Effector CD8-positive, alpha-beta T cell (primary cell): ENCODE data around the gene OPHN1.

Experiments
- DNase-seq: peaks from one replicate; lab custom pipeline; 2025; lab: John Stamatoyannopoulos, UW
- total RNA-seq, 4 experiments: gene quantifications; one replicate each; lab custom pipeline; 2026; lab: John Stamatoyannopoulos, UW

The OPHN1 gene, protein sequence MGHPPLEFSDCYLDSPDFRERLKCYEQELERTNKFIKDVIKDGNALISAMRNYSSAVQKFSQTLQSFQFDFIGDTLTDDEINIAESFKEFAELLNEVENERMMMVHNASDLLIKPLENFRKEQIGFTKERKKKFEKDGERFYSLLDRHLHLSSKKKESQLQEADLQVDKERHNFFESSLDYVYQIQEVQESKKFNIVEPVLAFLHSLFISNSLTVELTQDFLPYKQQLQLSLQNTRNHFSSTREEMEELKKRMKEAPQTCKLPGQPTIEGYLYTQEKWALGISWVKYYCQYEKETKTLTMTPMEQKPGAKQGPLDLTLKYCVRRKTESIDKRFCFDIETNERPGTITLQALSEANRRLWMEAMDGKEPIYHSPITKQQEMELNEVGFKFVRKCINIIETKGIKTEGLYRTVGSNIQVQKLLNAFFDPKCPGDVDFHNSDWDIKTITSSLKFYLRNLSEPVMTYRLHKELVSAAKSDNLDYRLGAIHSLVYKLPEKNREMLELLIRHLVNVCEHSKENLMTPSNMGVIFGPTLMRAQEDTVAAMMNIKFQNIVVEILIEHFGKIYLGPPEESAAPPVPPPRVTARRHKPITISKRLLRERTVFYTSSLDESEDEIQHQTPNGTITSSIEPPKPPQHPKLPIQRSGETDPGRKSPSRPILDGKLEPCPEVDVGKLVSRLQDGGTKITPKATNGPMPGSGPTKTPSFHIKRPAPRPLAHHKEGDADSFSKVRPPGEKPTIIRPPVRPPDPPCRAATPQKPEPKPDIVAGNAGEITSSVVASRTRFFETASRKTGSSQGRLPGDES
- 0 to 0.44 (median 0.28) reads per million in 4 experiments for total RNA-seq

DNA sequence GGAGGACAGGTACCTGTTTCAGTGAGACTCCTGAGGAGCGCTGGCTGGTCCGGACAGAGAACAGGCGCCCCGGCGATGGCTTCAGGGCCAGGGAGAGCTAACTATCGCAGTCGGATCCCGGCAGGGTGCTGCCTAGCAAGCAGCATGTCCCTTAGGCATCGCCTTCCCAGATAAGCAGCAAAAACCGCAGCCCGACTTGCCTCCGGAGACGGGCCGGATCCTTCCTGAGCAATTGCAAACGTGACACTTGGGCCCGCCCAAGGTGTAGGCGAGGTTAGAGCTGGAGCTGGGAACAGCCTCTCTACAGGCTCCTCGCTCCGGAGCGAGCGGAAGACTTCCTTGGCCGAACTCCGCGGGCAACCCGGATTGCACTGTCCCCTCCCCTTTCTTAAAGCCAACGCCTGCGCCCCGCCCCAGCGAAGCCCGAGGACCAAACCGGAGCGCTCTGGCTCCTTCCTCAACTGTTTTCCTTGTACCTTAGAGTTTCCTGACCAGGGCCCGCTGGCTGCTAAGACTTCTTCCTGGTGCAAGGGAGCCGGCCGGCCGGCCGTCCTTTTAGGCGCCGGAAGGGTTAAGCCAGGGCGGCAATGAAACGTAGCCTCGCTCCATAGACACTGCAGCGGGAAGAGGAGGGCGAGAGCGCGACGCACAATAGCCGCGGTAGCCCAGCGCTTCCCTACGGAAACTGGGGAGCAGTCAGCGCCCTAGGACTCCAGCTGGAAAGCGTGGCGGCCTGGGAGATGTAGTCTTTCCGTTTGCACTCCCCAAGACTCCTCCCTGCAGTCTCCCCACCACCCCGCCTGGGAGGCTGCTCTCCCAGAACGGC is at the start of gene OPHN1:
OPHN1 (minus strand) TSS at position 341 of the 826 bp plus-strand sequence. CDS start 475 bp downstream, outside the sequence.
- DNase-seq: no peak

DNA sequence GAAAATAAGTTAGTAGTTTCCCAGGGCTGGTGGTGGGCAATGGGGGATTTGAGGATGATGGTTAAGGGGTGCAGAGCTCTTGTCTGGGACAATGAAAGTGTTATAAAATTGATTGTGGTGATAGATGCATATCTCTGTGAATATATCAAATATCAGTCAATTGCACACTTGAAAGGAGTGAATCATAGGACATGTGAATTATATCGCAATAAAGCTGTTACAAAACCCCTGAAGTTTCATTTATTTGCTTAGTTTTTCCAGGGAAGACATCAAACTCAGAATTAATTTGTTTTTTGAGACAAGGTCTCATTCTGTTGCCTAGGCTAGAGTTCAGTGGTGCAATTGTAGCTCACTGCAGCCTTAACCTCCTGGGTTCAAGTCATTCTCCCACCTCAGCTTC is 47.7 kb upstream of the OPHN1 start:
- DNase-seq: no peak

DNA sequence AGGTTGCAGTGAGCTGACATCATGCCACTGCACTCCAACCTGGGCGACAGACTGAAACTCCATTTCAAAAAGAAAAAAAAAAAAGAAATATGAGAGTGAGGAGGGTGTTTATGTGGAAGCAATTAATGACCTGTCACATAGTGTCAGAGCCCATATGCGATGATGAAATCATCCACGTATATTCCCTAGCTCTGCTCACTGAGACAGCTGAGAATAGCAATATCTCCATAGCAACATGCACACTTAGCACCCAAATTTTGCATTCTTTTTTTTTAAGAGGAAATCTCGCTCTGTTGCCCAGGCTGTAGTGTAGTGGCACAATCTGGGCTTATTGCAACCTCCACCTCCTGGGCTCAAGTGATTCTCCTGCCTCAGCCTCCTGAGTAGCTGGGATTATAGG is 31.5 kb upstream of the OPHN1 start:
- DNase-seq: no peak

DNA sequence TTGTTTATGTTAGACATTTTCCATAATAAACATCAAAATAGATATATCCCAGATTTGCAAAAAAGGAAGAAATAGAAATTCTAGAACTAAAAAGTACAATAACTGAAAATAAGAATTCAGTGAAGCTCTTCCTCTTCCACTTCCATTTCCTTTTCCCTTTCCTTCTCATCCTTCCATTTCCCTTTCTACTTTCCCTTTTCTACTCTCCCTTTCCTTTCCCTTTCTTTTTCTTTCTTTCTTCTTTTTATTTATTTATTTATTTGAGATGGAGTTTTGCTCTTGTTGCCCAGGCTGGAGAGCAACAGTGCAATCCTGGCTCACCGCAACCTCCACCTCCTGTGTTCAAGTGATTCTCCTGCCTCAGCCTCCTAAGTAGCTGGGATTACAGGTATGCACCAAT is 30.6 kb upstream of the OPHN1 start:
- no peak for DNase-seq

DNA sequence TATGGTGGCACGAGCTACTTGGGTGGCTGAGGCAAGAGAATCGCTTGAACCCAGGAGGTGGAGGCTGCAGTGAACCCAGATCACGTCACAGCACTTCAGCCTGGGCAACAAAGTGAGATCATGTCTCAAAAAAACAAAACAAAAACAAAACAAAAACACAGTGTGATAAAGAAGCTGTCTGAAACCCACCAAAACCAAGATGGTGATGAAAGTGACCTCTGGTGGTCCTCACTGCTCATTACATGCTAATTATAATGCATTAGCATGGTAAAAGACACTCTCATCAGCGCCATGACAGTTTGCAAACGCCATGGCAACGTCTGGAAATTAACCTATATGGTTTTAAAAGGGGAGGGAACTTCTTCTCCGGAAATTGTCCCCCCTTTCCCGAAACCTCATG is 29.4 kb upstream of the OPHN1 start:
- DNase-seq: no peak

DNA sequence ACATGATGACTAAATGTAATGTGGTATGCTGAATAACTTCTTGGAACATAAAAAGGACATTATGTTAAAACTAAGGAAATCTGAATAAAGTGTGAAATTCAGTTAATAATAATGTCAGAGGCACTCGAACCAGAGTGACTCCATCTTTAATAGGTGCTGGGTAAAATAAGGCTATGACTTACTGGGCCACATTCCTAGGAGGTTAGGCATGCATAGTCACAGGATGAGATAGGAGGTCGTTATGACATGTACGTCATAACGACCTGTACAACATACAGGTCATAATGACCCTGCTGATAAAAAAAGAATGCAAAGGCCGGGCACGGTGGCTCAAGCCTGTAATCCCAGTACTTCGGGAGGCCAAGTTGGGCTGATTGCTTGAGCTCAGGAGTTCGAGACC is 28.9 kb upstream of the OPHN1 start:
- no peak for DNase-seq

DNA sequence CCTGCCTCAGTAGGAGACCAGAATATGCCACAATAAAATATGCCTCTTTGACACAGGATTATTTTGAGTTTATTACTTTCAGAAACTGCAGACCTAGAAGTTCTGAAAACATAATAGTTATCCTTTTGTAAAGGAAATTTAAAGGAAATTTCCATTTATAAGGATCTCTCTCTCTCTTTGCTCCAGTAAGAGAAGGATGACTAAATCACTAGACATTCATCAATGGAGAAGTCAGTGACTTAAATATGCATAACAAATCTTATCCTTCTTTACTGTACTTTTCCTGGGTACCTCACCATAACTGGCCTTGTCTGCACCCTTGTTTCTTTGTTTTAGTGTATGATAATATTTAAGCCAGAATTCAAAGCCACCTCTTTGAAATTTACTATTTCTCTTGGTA is 28.3 kb upstream of the OPHN1 start:
- DNase-seq: no peak

DNA sequence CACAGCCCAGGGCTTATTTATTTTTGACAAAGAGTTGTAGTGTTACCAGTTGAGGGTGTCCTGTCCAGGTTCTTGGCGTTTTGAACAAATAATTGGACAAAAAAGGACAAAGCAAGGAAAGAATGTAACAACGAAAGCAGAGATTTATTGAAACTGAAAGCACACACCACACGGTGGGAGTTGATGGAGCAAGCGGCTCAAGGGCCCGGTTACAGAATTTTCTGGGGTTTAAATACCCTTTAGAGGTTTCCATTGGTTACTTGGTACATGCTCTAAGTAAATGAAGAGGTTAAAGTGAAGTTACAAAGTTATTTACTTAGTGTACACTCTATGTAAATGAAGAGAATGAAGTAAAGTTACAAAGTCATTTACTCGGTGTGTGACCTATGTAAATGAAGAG is 27.8 kb upstream of the OPHN1 start:
- no peak for DNase-seq

DNA sequence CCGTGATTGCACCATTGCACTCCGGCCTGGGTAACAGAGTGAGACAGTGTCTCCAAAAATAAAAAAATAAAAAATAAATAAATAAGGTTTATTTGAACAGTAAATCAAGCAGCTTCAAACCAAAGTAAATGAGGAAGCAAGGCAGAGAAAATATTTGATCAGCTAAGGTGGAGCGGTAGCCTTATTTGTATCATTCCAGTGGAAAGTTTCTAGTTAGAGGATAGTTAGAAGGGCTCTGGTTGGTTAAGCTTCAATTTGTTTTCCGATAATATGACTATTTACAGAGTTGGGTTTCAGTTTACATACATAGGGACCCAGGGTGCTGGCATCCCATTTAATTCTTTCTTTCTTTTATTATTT is 21.8 kb upstream of the OPHN1 start:
- no peak for DNase-seq

DNA sequence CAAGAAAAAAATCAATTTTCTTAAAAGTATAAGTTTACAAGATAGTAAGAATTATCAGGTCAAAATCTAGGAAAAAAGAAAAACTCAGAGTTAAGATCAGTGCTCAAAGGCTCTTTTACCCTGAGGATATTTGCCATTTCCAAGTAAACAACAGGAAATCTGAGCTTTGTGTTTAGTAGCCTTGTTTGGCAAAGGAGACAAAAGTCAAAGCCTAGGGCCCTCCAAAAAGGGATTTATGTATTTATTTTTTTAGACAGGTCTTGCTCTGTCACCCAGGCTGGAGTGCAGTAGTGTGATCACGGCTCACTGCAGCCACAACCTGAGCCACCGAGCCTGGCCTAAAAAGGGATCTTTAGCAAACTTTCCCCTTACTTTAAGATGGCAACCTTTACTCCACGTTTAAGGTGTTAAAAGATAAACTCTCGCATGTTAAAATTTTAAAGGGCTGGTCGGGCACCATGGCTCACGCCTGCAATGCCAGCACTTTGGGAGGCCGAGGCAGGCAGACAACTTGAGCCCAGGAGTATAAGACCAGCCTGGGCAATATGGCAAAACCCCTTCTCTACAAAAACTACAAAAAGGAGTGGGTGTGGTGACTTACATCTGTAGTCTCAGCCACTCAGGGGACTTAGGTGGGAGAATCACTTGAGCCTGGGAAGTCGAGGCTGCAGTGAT is 21.3 kb upstream of the OPHN1 start:
- DNase-seq: no peak

DNA sequence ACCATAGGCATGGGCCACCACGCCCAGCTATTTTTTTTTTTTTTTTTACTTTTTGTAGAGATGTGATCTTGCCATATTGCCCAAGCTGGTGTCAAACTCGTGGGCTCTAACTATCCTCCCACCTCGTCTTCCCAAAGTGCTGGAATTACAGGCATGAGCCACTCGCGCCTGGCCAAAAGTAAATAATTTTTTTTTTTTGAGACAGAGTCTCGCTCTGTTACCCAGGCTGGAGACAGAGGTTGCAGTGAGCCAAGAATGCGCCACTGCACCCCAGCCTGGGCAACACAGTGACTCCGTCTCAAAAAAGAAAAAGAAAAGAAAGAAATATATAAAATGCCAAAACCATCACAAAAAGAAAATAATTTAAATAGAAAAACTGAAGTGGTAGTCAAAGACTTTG is 18.4 kb upstream of the OPHN1 start:
- DNase-seq: no peak

DNA sequence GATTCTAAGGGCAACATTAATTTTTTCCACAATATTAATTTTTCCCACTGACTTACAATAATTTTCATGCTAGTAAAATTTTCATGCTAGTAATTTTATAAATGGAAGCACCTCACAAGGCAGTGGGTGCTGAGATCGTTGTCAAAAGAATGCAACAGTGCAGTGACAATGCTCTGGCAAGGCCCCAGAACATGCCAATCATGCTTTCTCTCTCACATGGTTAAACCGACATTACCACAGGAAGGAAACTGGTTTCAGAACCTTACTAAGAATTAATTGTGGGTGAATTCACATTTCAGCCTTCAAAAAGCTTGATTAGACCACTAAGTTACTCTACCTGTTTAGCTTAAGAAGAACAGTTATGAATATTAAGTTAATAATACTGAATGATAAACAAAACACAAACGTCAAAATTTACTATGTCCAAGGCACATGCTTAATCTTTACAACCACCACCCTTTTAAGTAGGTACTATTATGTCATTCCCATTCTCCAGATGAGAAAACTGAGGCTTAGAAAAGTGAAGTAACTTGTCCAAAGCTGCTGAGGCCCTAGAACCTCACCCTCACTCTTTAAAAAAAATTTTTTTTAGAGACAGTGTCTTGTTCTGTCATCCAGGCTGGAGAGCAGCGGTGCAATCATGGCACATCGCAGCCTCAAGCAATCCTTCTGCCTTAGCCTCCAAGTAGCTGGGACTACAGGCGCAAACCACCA is 10.0 kb upstream of the OPHN1 start:
- no peak for DNase-seq

DNA sequence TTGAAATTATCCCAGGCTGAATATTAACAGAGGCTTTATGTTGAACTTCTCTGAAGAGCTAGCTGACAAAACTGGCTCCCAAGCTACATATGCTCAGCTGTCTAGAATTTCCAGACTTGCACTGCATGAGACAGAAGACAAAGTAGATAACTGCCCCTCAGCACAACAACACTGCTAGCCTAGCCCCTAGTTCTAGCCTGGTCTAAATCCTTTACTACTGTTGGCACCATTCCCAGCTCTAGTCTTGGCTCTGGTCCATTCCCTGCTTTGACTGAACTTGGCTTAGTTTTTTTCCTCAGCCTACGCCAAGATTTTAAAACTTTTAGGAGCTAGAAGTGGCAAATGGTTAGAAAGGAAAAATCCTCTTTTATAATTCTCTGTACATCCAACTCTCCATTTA is 7.6 kb upstream of the OPHN1 start:
- no peak for DNase-seq

DNA sequence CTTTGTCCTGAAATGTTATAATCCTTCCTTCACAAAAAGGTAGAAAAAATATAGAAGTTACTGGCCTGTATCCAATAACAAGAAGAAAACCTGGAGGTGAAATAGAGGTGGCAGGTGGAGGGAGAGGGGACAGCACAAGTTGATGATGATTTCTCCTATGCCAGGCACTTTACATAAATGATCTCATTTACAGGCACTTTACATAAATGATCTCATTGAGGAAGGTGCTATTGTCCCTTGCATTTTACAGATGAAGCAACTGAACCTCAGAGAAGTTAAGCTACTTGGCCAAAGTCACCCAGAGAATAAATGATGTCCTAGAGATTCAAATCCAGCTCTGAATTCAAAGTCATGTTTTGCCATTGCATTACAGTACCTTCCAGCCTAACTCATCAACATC is 7.1 kb upstream of the OPHN1 start:
- DNase-seq: no peak

DNA sequence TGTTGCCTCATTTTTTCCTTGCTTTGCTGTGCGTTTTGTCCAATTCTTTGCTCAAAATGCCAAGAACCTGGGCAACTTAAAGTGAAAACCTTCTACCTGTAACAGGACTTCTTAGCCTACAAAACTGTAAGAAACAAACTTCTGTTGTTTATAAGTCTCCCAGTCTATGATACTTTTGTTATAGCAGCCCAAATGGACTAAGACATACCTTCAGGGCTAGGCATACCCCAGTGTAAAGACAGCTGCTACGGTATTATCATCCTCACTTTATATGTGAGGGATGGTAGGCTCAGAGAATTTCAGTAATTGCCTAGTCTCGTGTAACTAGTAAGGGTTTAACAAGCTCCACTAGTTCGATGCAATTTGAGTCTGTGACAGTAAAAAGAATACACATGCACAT is 6.0 kb upstream of the OPHN1 start:
- no peak for DNase-seq

DNA sequence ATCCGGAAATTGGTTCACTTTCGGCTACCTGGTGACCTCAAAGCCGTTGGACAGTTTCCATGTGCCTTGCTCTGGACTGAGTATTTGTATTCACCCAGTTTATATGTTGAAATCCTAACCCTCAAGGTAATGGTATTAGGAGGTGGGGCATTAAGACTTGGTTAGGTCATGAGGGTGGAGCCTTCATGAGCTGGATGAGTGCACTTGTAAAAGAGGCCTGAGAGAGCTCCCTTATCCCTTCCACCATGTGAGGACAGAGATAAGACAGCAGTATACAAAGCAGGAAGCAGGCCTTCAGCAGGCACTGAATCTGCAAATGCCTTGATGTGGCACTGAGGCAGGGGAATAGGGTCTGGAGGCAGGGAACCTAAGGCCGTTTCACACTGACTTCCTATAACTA is 5.3 kb upstream of the OPHN1 start:
- no peak for DNase-seq

DNA sequence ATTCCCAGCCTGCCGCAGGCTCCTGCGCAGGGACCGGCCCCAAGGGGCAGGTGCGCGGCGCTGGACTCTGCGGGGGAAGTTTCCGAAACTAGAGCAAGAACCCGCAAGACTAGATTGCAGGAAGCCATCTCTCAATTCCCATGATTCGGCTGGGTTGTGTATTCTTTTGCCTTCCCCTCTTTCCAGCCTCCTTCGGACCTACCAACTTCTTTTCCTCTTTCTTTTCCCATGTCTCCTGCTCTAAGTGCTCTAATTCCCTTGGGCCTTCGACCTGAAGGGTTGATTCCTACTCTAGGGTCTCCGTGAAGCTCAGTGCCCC is 645 bp upstream of the OPHN1 start:
- DNase-seq: no peak

DNA sequence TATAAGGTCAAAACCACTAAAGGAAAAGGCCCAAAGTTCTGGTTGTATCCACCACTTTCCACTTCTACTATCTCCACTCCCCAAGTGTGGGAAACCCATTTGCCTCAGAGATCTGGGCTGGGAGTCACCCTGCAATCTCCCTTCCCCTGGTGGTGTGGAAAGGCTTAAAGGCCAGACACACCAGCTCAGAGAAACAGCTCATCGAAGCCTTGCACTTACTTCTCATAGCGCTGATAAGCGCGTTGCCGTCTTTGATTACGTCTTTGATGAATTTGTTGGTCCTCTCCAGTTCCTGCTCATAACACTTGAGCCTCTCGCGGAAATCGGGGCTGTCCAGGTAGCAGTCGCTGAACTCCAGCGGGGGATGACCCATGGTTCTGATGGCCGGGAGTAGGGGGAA is 647 bp downstream of the OPHN1 start:
- DNase-seq: no peak

DNA sequence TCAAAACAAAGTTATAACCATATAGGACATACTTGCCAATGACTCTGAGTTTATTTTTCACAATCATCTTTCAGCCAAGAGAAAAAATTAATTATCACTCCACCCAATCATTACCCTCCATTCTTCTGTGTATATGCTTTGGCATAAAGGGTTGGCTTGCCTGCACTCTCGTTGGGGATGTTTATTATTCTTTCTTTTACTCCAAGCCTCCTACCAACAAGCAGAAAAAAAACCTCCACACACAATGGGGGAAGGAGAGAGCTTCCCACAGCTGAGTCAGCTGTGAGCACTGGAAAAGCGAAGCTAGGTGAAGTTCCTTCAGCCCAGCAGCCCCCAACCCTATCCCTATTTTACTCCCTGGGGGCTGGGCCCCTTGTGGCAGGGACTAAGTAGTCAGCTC is 1.5 kb downstream of the OPHN1 start:
- no peak for DNase-seq

DNA sequence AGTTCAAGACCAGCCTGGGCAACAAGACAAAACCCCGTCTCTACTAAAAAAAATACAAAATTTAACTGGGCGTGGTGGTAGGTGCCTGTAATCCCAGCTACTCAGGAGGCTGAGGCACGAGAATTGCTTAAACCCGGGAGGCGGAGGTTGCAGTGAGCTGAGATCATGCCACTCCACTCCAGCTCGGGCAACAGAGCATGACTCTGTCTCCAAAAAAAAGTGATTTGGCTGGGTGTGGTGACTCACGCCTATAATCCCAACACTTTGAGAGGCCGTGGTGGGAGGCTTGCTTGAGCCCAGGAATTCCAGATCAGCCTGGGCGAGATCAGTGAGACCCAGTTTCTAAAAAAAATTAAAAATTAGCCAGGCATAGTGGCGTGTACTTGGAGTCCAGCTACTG is 4.1 kb downstream of the OPHN1 start:
- no peak for DNase-seq

DNA sequence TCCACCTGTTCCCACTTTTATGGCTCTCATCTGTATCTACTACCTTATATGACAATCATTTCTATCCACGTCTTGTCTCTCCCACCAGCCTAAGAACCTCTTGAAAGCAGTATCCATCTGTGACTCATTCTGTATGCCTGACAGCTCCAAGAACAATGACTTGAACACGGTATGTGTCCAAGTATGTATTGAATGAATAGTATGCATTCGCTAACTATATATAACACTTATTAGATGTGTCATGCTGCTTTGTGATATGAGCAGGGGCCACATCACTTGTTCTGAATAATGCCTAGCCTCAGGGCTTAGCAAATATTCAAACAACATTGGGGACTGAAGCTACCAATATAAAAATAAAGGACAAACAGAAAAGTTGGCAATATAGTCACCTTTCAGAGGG is 4.9 kb downstream of the OPHN1 start:
- DNase-seq: no peak
